Neural progenitor cell (in vitro differentiated cells): Measurements from ENCODE around the gene SRL. TPM values are rescaled to one million over a fixed set of nuclear protein-coding genes. Genes with fewer than 3 reads are reported as not detected.

Experiments
- DNase-seq: peaks from one replicate; pipeline ENCODE4 v3.0.0-alpha.2; 2016; ENCODE audit warnings: low spot score
- H2AFZ ChIP-seq: fragments of 200-600 bp; sonication (generic); replicated peaks from 2 replicates; pipeline ENCODE4 v1.6.1; 2016; ENCODE audit warnings: antibody characterized with exemption
- H3F3A ChIP-seq: fragments of 200-600 bp; sonication (generic); 2 replicates; pipeline ENCODE4 v1.6.1; 2016; ENCODE audit warnings: antibody characterized with exemption, low read depth
- H3K27ac ChIP-seq: fragments of 200-600 bp; sonication (generic); 2 replicates; pipeline ENCODE4 v1.5.1; 2016; ENCODE audit warnings: mild to moderate bottlenecking
- H3K27me3 ChIP-seq: fragments of 200-600 bp; sonication (generic); 2 replicates; pipeline ENCODE4 v1.6.1; 2016; ENCODE audit warnings: mild to moderate bottlenecking, moderate library complexity
- H3K36me3 ChIP-seq: fragments of 200-600 bp; sonication (generic); 2 replicates; pipeline ENCODE4 v1.5.1; 2016
- H3K4me1 ChIP-seq: fragments of 200-600 bp; sonication (generic); 2 replicates; pipeline ENCODE4 v1.6.1; 2016; ENCODE audit warnings: mixed run types
- H3K4me2 ChIP-seq: fragments of 200-600 bp; sonication (generic); 2 replicates; pipeline ENCODE4 v1.6.1; 2016
- H3K4me3 ChIP-seq: fragments of 200-600 bp; sonication (generic); 2 replicates; pipeline ENCODE4 v1.5.1; 2016
- H3K79me2 ChIP-seq: fragments of 200-600 bp; sonication (generic); 2 replicates; pipeline ENCODE4 v1.6.1; 2016; ENCODE audit warnings: low read depth
- H3K9ac ChIP-seq: fragments of 200-600 bp; sonication (generic); 2 replicates; pipeline ENCODE4 v1.6.1; 2016
- H3K9me3 ChIP-seq: fragments of 200-600 bp; sonication (generic); 2 replicates; pipeline ENCODE4 v1.5.1; 2016; ENCODE audit warnings: low read depth
- H4K20me1 ChIP-seq: fragments of 200-600 bp; sonication (generic); 2 replicates; pipeline ENCODE4 v1.6.1; 2016; ENCODE audit warnings: low read depth
- H3K27ac Mint-ChIP-seq: 3 replicates; pipeline ENCODE4 v1.8.0; 2021; ENCODE audit warnings: mixed read lengths
- H3K27me3 Mint-ChIP-seq: 2 replicates; pipeline ENCODE4 v1.8.0; 2022; ENCODE audit warnings: low read depth, mild to moderate bottlenecking, inconsistent platforms, moderate library complexity, mixed read lengths; ENCODE audit not compliant: insufficient read depth
- H3K36me3 Mint-ChIP-seq: 3 replicates; pipeline ENCODE4 v1.8.0; 2021; ENCODE audit warnings: mixed read lengths
- H3K4me1 Mint-ChIP-seq: 3 replicates; pipeline ENCODE4 v1.8.0; 2021; ENCODE audit warnings: mixed read lengths
- H3K4me3 Mint-ChIP-seq: 3 replicates; pipeline ENCODE4 v1.8.0; 2021; ENCODE audit warnings: mild to moderate bottlenecking, moderate library complexity, mixed read lengths
- H3K9me3 Mint-ChIP-seq: 3 replicates; pipeline ENCODE4 v1.8.0; 2020; ENCODE audit warnings: mixed read lengths
- CTCF ChIP-seq: fragments of 200-600 bp; sonication (generic); IDR thresholded peaks from 2 replicates; pipeline ENCODE4 v1.5.1; 2017; ENCODE audit warnings: antibody characterized with exemption, mild to moderate bottlenecking
- EZH2 ChIP-seq: fragments of 200-600 bp; sonication (generic); IDR thresholded peaks from 2 replicates; pipeline ENCODE4 v1.6.1; 2017; ENCODE audit warnings: antibody characterized with exemption, mild to moderate bottlenecking, moderate library complexity
- EZH2phosphoT487 ChIP-seq: fragments of 200-600 bp; sonication (generic); IDR thresholded peaks from 2 replicates; pipeline ENCODE4 v1.6.1; 2017; ENCODE audit warnings: antibody characterized with exemption
- total RNA-seq: library from RNA; depleted of rRNA; stranded (reverse); fragments of >200 nt; gene quantifications from 2 replicates; pipeline ENCODE4 v1.2.3, GENCODE V29; 2015; ENCODE audit warnings: low replicate concordance

The SRL gene
- total RNA-seq, 1 donor from 2014 or later = 0.22 TPM

- no peak overlapping the region for H3K4me2 ChIP-seq
- H3K36me3 ChIP-seq = no peaks in the 10 kb centered on the region
- H3K27me3 Mint-ChIP-seq = peaks cover 10% of the 10 kb centered on the region
- H3K9me3 Mint-ChIP-seq = no peaks in the 10 kb centered on the region
- no peaks in the 10 kb centered on the region for H3K27me3 ChIP-seq
- no peaks in the 10 kb centered on the region for H3K9me3 ChIP-seq
- H3K4me1 ChIP-seq = no peaks in the 10 kb centered on the region
- no peak overlapping the region for H3K27ac Mint-ChIP-seq
- H3K27ac ChIP-seq = no peak overlapping the region
- DNase-seq = no peak
- no peak for TF ChIP-seq EZH2phosphoT487
- no peaks in the 10 kb centered on the region for H3F3A ChIP-seq
- no peaks in the 10 kb centered on the region for H3K79me2 ChIP-seq
- H4K20me1 ChIP-seq = no peaks in the 10 kb centered on the region
- H2AFZ ChIP-seq = no peak overlapping the region
- no peak overlapping the region for H3K9ac ChIP-seq
- H3K36me3 Mint-ChIP-seq = no peaks in the 10 kb centered on the region
- H3K4me3 Mint-ChIP-seq = no peak overlapping the region
- H3K4me1 Mint-ChIP-seq = no peaks in the 10 kb centered on the region
- H3K4me3 ChIP-seq = no peak overlapping the region
Observed at GRCh38 chr16:4152267-4152666, 89.6 kb downstream of the SRL start.

- Mint-ChIP-seq H3K27me3 (peaks cover 9% of the 10 kb centered on the region), H3K9me3 (no peaks in the 10 kb centered on the region), H3K4me1 (no peaks in the 10 kb centered on the region), H3K4me3 (no peak overlapping the region), H3K27ac (no peak overlapping the region), H3K36me3 (no peaks in the 10 kb centered on the region)
- Histone ChIP-seq H3K36me3 (no peaks in the 10 kb centered on the region), H4K20me1 (no peaks in the 10 kb centered on the region), H3K9me3 (no peaks in the 10 kb centered on the region), H3K79me2 (no peaks in the 10 kb centered on the region), H3F3A (no peaks in the 10 kb centered on the region), H3K27me3 (no peaks in the 10 kb centered on the region), H3K4me2 (no peak overlapping the region), H3K27ac (no peak overlapping the region), H3K4me1 (no peaks in the 10 kb centered on the region), H3K9ac (no peak overlapping the region), H2AFZ (no peak overlapping the region), H3K4me3 (no peak overlapping the region)
- no peak for DNase-seq
- TF ChIP-seq CTCF = no peak
- TF ChIP-seq EZH2phosphoT487 = no peak
- TF ChIP-seq EZH2 = no peak
Observed at GRCh38 chr16:4147236-4147635, 94.6 kb downstream of the SRL start.

- Histone ChIP-seq H3K79me2 (no peaks in the 10 kb centered on the region), H3K4me2 (no peak overlapping the region), H3K36me3 (no peaks in the 10 kb centered on the region), H3K4me3 (no peak overlapping the region), H3K4me1 (no peaks in the 10 kb centered on the region), H3F3A (no peaks in the 10 kb centered on the region), H2AFZ (no peak overlapping the region), H3K27ac (no peak overlapping the region), H4K20me1 (no peaks in the 10 kb centered on the region), H3K27me3 (no peaks in the 10 kb centered on the region), H3K9ac (no peak overlapping the region), H3K9me3 (no peaks in the 10 kb centered on the region)
- Mint-ChIP-seq H3K4me1 (no peaks in the 10 kb centered on the region), H3K36me3 (no peaks in the 10 kb centered on the region), H3K4me3 (no peak overlapping the region), H3K27ac (no peak overlapping the region), H3K27me3 (peaks cover 3% of the 10 kb centered on the region), H3K9me3 (no peaks in the 10 kb centered on the region)
- no peak for DNase-seq
- TF ChIP-seq EZH2phosphoT487 (no peak), EZH2 (no peak), CTCF (no peak)
Observed at GRCh38 chr16:4142268-4142667, 99.6 kb downstream of the SRL start.

- no peaks in the 10 kb centered on the region for H3K27me3 ChIP-seq
- no peaks in the 10 kb centered on the region for H4K20me1 ChIP-seq
- no peak overlapping the region for H2AFZ ChIP-seq
- H3K36me3 ChIP-seq = no peaks in the 10 kb centered on the region
- Mint-ChIP-seq H3K4me1 (no peaks in the 10 kb centered on the region), H3K9me3 (no peaks in the 10 kb centered on the region), H3K27me3 (peaks cover 3% of the 10 kb centered on the region), H3K36me3 (no peaks in the 10 kb centered on the region), H3K4me3 (no peak overlapping the region), H3K27ac (no peak overlapping the region)
- no peak overlapping the region for H3K4me2 ChIP-seq
- DNase-seq = no peak
- no peak overlapping the region for H3K9ac ChIP-seq
- no peaks in the 10 kb centered on the region for H3K4me1 ChIP-seq
- H3K9me3 ChIP-seq = no peaks in the 10 kb centered on the region
- H3K4me3 ChIP-seq = no peak overlapping the region
- no peak overlapping the region for H3K27ac ChIP-seq
- no peaks in the 10 kb centered on the region for H3F3A ChIP-seq
- no peak for TF ChIP-seq CTCF
- no peak for TF ChIP-seq EZH2phosphoT487
- TF ChIP-seq EZH2 = no peak
- H3K79me2 ChIP-seq = no peaks in the 10 kb centered on the region
Observed at GRCh38 chr16:4141604-4142003, 100.3 kb downstream of the SRL start.
